ENCODE measurements around the gene TMEM269. TPM values are rescaled to one million over a fixed set of nuclear protein-coding genes. Genes with fewer than 3 reads are reported as not detected.

TMEM269 gene
- total and polyA plus RNA-seq, 8 donors = 0.03 to 0.55 TPM; not detected in 6

- intact Hi-C loops (cut with DNase I; ENCODE audit: low total_unique reads) = no loop called here
- Histone ChIP-seq H3K27me3 (no peaks in the 10 kb centered on the region), H3K4me3 (no peak overlapping the region), H3K36me3 (no peaks in the 10 kb centered on the region), H3K4me1 (peaks cover 10 to 35% (median 20%) of the 10 kb centered on the region in 4 donors), H3K27ac (no peak overlapping the region), H3K9me3 (no peaks in the 10 kb centered on the region)
- WGBS, 5 donors = 93 to 99% (median 94%) methylated on average over 2 of the region's 2 CpGs
- TF ChIP-seq CTCF (IDR thresholded peaks at IDR 0.05) (no peak), EP300 (IDR thresholded peaks at IDR 0.05) (no peak), POLR2A (IDR thresholded peaks at IDR 0.05) (no peak), POLR2AphosphoS5 (IDR thresholded peaks at IDR 0.05) (no peak)
- DNase-seq = no peak
Measured at GRCh38 chr1:42821690-42822089, 36.9 kb downstream of the TMEM269 start.

- no peak for DNase-seq
- intact Hi-C loops (cut with DNase I; ENCODE audit: low total_unique reads) = no loop called here
- 50 to 63% (median 57%) methylated on average over 2 of the region's 2 CpGs for WGBS, 5 donors
Measured at GRCh38 chr1:42822800-42823392, 38.1 kb downstream of the TMEM269 start.

GRCh38 chr1:42824481-42825035 is 39.8 kb downstream of the TMEM269 start:
- no peak for TF ChIP-seq POLR2AphosphoS5 (IDR thresholded peaks at IDR 0.05)
- TF ChIP-seq POLR2A (IDR thresholded peaks at IDR 0.05) = no peak
- TF ChIP-seq EP300 (IDR thresholded peaks at IDR 0.05) = no peak
- no peak for TF ChIP-seq CTCF (IDR thresholded peaks at IDR 0.05)
- Histone ChIP-seq H3K27ac (no peak overlapping the region), H3K9me3 (no peaks in the 10 kb centered on the region), H3K27me3 (no peaks in the 10 kb centered on the region), H3K36me3 (peaks cover 0 to 12% (median 4%) of the 10 kb centered on the region in 4 donors), H3K4me3 (no peak overlapping the region), H3K4me1 (peaks cover 0 to 15% (median 6%) of the 10 kb centered on the region in 4 donors)
- intact Hi-C loops (cut with DNase I; ENCODE audit: low total_unique reads) = no loop called here
- DNase-seq = no peak
- WGBS, 5 donors = 86 to 97% (median 94%) methylated on average over 4 of the region's 4 CpGs

More at GRCh38 chr1:42822800-42823392, 38.1 kb downstream of the TMEM269 start:
- peaks cover 0 to 7% (median 0%) of the 10 kb centered on the region in 4 donors for H3K36me3 ChIP-seq
- H3K4me3 ChIP-seq = no peak overlapping the region
- TF ChIP-seq CTCF (IDR thresholded peaks at IDR 0.05) (no peak), EP300 (IDR thresholded peaks at IDR 0.05) (no peak)
- no peaks in the 10 kb centered on the region for H3K27me3 ChIP-seq
- H3K27ac ChIP-seq = no peak overlapping the region
- no peaks in the 10 kb centered on the region for H3K9me3 ChIP-seq
- peaks cover 4 to 29% (median 14%) of the 10 kb centered on the region in 4 donors for H3K4me1 ChIP-seq

- TF ChIP-seq POLR2A (IDR thresholded peaks at IDR 0.05) (no peak), EP300 (IDR thresholded peaks at IDR 0.05) (no peak), POLR2AphosphoS5 (IDR thresholded peaks at IDR 0.05) (no peak), CTCF (IDR thresholded peaks at IDR 0.05) (no peak)
- DNase-seq = no peak
- H3K4me1 ChIP-seq = peaks cover 0 to 15% (median 6%) of the 10 kb centered on the region in 4 donors
- H3K4me3 ChIP-seq = no peak overlapping the region
- H3K27ac ChIP-seq = no peak overlapping the region
- no peaks in the 10 kb centered on the region for H3K27me3 ChIP-seq
- no peaks in the 10 kb centered on the region for H3K9me3 ChIP-seq
- intact Hi-C loops (cut with DNase I; ENCODE audit: low total_unique reads) = no loop called here
- peaks cover 0 to 19% (median 10%) of the 10 kb centered on the region in 4 donors for H3K36me3 ChIP-seq
- WGBS, 5 donors = 58 to 73% (median 65%) methylated on average over 10 of the region's 10 CpGs
Measured at GRCh38 chr1:42825036-42825851, 40.5 kb downstream of the TMEM269 start.

All from stomach (tissue), 9 donors.